22Rv1 (cell line): ENCODE results near the gene CCT6B.

ENCODE experiments used
- H3K27ac ChIP-seq: fragments of 450-650 bp; 2 replicates; pipeline ENCODE4 v1.5.1; 2017
- ZFX ChIP-seq: fragments of 450-650 bp; IDR thresholded peaks from 2 replicates; pipeline ENCODE4 v1.6.1; 2017; ENCODE audit warnings: antibody characterized with exemption, borderline replicate concordance
- TF ChIP-seq, protein P1 (sequence below): fragments of 450-650 bp; IDR thresholded peaks from 2 replicates; pipeline ENCODE4 v1.5.1; 2017; ENCODE audit warnings: mild to moderate bottlenecking

CCT6B gene

DNA sequence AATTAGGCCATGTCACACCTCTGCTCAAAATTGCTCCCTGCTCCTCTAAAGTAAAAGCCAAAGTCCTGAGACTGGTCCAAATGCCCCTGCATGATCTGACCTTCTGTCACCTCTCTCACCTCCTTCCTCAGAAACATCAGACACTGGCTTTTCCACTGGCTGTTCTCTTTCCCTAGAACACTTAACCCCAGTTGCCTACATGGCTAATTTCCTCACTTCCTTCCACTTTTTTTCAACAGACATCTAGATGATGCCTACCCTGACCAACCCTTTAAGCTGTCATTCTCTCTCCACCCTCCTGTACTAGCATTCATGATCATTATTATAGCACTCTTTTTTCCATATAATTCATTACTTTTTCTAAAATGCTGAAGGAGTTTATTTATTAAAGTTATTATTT, 31.0 kb downstream of the CCT6B start:
- H3K27ac ChIP-seq = no peak overlapping the region
- TF ChIP-seq ZFX = no peak
- TF ChIP-seq, protein P1, sequence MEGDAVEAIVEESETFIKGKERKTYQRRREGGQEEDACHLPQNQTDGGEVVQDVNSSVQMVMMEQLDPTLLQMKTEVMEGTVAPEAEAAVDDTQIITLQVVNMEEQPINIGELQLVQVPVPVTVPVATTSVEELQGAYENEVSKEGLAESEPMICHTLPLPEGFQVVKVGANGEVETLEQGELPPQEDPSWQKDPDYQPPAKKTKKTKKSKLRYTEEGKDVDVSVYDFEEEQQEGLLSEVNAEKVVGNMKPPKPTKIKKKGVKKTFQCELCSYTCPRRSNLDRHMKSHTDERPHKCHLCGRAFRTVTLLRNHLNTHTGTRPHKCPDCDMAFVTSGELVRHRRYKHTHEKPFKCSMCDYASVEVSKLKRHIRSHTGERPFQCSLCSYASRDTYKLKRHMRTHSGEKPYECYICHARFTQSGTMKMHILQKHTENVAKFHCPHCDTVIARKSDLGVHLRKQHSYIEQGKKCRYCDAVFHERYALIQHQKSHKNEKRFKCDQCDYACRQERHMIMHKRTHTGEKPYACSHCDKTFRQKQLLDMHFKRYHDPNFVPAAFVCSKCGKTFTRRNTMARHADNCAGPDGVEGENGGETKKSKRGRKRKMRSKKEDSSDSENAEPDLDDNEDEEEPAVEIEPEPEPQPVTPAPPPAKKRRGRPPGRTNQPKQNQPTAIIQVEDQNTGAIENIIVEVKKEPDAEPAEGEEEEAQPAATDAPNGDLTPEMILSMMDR = no peak

DNA sequence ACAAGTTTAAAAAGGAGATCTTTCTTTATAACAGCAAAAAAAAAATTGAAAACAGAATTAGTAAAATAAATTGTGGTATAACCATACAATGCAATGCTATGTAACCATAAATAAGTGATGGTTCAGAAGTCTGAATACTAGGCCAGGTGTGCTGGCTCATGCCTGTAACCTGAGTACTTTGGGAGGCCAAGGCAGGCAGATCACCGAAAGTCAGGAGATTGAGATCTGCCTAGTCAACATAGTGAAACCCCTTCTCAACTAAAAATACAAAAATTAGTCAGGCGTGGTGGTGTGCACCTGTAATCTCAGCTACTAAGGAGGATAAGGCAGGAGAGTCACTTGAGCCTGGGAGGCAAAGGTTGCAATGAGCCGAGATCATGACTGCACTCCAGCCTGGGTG, 34.6 kb downstream of the CCT6B start:
- TF ChIP-seq, protein P1 = no peak
- TF ChIP-seq ZFX = no peak
- H3K27ac ChIP-seq = no peak overlapping the region

DNA sequence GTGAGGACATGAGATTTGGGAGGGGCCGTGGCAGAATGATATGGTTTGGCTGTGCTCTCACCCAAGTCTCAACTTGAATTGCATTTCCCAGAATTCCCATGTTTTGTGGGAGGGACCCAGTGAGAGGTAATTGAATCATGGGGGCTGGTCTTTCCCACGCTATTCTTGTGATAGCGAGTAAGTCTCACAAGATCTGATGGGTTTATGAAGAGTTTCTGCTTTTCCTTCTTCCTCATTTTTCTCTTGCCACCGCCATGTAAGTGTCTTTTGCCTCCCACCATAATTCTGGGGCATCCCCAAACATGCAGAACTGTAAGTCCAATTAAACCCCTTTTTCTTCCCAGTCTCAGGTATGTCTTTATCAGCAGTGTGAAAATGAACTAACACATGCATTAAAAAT, 40.6 kb downstream of the CCT6B start:
- TF ChIP-seq, protein P1 = no peak
- TF ChIP-seq ZFX = no peak
- H3K27ac ChIP-seq = no peak overlapping the region

DNA sequence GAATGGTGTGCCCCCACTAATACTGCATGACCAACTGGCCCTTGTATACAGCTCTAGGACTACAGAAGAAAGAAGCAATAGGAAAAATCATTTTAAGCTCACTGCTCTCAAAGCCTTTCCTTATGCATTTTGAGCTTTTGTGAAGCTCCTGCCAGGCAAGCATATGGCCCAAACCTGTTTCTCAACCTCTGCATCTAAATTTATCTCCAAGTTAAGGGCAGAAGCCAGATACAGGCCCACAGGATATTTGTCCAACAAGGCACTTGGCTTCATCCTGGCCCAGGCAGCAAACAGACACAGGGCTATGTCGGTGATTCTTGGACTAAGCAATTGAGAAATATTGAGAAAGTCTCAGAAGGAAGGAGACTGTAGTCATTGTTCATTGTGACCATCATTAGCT, 43.9 kb downstream of the CCT6B start:
- H3K27ac ChIP-seq = peak overlapping the region; percentile 85
- TF ChIP-seq ZFX = no peak
- TF ChIP-seq, protein P1 = no peak

DNA sequence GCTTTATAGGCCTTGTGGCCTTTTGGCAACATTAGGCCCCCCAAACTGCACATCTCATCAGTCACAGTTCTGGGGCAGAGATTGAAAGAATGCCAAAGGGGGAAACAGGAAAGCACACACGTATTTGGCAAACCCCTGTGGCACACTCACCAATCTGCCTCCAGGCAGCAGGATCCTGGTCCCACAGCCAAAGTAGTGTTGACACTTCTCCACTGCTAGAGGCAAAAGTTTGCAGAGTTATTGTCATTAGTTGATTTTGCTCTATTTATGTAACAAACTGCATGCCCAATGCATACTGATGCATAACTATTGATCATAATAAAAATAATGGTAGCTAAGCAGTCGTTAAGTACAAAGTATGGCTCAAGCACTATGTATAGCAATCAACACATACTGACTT, 45.1 kb downstream of the CCT6B start:
- H3K27ac ChIP-seq = peak overlapping the region; percentile 85
- no peak for TF ChIP-seq ZFX
- TF ChIP-seq, protein P1 = no peak

DNA sequence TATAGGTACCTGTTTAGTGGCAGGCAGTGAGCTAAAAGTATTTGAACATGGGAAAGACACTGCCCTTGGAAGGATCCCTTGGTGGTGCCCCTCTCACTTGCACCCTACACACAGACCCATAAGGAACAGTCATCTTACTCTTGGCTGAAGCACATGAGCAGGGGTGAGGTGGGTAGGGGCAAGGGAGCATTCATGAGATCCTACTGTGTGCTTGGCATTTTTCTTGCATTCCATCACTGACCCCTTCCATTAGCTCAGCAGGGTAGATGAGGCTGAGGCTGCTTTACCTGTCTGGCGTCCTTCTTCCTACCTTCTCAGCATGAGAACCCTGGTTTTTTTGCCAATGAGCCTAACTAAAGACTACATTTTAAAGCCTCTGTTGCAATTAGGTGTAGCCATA, 48.3 kb downstream of the CCT6B start:
- TF ChIP-seq, protein P1 = no peak
- TF ChIP-seq ZFX = no peak

DNA sequence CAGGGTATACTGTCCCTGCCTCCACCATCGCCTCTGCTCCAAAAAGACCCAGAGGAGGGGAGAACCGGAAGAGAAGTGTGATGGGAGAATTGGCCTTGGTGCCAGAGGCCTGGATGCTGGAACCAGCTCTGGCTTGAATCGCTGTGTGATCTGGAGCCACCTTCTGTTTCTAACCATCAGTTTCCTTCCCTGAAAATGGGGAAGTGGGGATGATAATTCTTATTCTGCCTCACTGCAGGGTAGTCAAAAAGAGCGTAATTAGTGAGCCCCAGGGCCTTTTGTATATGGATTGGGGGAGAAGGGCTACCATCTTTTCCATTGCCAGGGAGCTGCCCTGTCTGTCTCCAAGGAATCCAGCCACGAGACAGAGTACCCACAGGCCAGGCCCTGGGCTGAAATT, 52.2 kb downstream of the CCT6B start:
- TF ChIP-seq, protein P1 = no peak
- no peak for TF ChIP-seq ZFX
- no peak overlapping the region for H3K27ac ChIP-seq

More for the DNA sequence above, 48.3 kb downstream of the CCT6B start:
- no peak overlapping the region for H3K27ac ChIP-seq
